Transverse colon (tissue), 4 donors: ENCODE measurements around the gene PCDHA12.

ENCODE experiments used
- EP300 ChIP-seq: sonication (generic); formaldehyde crosslinking; IDR thresholded peaks from one replicate; pipeline ENCODE4 v1.6.1; 2017; ENCODE audit warnings: antibody characterized with exemption, low read depth
- POLR2A ChIP-seq: fragments of 450-650 bp; IDR thresholded peaks from one replicate; pipeline ENCODE4 v1.6.1; 2016; ENCODE audit warnings: antibody characterized with exemption, mild to moderate bottlenecking, moderate library complexity
- POLR2AphosphoS5 ChIP-seq, 3 donors: sonication (generic); formaldehyde crosslinking; IDR thresholded peaks; one replicate each; pipeline ENCODE4 v1.6.1; 2016; ENCODE audit warnings: antibody characterized with exemption in 3 of 3
- TF ChIP-seq, protein P1 (sequence below), 5 experiments: fragments of 200-600 bp in 3 of 5; fragments of 450-650 bp in 2 of 5; sonication (generic) in 3 of 5; IDR thresholded peaks; 1 replicate in 2 of 5; 2 replicates in 3 of 5; pipeline ENCODE4 v1.5.1; 2016 to 2017; ENCODE audit warnings: antibody characterized with exemption in 5 of 5, inconsistent platforms in 3 of 5, mild to moderate bottlenecking in 2 of 5, moderate library complexity in 1 of 5

DNA sequence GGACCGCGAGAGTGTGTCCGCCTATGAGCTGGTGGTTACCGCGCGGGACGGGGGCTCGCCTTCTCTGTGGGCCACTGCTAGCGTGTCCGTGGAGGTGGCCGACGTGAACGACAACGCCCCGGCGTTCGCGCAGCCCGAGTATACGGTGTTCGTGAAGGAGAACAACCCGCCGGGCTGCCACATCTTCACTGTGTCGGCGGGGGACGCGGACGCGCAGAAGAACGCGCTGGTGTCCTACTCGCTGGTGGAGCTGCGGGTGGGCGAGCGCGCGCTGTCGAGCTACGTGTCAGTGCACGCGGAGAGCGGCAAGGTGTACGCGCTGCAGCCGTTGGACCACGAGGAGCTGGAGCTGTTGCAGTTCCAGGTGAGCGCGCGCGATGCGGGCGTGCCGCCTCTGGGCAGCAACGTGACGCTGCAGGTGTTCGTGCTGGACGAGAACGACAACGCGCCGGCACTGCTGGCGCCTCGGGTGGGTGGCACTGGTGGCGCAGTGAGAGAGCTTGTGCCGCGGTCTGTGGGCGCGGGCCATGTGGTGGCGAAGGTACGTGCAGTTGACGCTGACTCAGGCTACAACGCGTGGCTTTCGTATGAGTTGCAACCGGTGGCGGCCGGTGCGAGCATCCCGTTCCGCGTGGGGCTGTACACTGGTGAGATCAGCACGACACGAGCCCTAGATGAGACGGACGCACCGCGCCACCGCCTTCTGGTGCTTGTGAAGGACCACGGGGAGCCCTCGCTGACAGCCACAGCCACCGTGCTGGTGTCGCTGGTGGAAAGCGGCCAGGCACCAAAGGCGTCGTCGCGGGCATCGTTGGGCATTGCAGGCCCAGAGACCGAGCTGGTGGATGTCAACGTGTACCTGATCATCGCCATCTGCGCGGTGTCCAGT is 39.2 kb upstream of the PCDHA12 start:
- TF ChIP-seq, protein P1, sequence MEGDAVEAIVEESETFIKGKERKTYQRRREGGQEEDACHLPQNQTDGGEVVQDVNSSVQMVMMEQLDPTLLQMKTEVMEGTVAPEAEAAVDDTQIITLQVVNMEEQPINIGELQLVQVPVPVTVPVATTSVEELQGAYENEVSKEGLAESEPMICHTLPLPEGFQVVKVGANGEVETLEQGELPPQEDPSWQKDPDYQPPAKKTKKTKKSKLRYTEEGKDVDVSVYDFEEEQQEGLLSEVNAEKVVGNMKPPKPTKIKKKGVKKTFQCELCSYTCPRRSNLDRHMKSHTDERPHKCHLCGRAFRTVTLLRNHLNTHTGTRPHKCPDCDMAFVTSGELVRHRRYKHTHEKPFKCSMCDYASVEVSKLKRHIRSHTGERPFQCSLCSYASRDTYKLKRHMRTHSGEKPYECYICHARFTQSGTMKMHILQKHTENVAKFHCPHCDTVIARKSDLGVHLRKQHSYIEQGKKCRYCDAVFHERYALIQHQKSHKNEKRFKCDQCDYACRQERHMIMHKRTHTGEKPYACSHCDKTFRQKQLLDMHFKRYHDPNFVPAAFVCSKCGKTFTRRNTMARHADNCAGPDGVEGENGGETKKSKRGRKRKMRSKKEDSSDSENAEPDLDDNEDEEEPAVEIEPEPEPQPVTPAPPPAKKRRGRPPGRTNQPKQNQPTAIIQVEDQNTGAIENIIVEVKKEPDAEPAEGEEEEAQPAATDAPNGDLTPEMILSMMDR (IDR thresholded peaks at IDR 0.05): no peak
- no peak for TF ChIP-seq POLR2A
- TF ChIP-seq POLR2AphosphoS5 (IDR thresholded peaks at IDR 0.05): no peak
- no peak for TF ChIP-seq EP300
